NCI-H345 treated with DMSO at 0.1 percent for 48 hours (cell line): ENCODE data around the gene SPRY2.

ENCODE experiments used
- DNase-seq: peaks from one replicate; lab custom pipeline; 2025; ENCODE audit not compliant: unreplicated experiment; lab: John Stamatoyannopoulos, UW

Gene SPRY2

DNA sequence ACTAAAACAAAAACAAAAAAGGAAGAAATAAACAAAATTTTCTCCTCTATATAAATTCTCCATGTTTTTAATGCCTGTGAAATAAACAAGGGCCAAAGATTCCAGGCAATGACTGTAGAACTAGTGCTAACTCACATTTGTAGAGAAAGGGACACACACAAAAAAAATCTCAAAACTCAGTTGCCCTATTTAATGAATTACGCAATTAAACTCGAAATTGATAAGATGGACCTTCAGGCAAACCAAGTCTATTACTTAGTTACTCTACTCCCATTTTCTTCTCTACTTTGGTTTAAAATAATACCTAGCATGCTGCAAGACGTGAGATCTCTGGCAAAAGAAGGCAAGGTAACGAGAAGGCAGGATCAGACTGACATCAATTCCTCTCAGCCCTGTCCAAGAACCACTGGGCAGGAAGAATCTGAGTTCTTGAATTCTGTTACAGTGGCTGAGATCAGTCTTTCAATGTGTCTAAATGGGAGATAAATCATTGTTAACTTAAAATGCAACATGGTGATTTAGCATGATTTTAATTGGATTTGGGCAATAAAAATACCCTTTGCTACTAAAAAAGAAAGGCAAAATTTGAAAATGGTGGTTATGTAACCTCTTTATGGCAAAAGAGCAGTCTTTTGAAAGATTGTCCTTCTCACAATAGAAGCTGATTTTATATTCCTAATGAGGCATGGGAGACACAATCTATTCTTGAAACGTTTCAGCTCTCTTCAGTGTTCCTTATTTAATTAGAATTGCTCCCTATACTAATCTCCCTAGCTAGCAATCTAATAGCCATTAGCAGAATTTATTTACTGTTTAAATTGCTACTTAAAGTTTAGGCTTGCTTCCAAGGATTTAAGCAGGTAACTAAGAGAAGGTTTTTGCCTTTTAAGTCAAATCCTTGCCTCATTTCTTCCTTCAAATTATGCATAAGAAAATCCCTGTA lies 25.9 kb downstream of the SPRY2 start:
- DNase-seq: no peak

DNA sequence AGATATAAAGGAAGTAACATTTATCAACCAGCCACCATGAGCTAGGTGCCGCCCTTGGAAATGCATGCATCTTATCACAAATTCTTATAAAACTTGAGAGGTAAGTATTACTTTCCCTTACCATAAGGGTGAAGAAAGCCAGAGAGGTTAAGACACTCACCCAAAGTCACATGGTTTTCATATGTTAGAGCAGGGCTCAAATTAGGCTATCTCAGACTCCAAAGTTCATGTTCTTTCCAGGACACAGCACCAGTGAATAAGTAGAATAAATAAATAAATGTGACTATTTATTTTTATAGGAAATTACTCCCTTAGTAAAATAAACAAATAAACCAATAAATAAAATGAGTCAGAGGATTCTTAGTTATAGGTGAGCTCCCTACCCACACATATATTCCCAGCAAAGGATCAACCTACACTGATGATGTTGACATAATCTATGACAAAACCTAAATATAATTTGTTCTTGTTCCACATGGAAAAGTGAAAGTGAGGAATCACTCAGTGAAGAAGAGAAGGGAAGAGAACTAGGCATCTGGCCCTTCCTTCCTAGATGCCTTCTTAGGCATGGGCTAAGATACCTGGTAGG lies 27.2 kb downstream of the SPRY2 start:
- no peak for DNase-seq

DNA sequence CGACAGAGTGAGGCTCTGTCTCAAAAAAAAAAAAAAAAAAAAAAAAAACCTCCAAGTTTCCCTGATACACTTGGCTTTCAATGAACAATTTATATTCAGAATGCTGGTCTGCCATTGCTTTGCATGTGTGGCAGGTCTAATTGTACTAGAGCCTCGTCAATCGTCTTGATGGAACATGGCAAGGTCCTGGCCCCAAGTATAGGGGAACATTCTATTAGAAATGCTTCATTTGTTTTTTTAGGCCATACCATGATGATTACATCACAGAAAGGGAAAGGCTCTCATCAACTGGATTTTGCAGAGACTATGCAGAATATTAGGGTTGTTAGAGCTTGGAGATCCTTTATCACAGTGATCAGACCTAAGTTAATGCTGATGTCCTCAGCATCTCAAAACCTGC lies 28.0 kb downstream of the SPRY2 start:
- DNase-seq: no peak

DNA sequence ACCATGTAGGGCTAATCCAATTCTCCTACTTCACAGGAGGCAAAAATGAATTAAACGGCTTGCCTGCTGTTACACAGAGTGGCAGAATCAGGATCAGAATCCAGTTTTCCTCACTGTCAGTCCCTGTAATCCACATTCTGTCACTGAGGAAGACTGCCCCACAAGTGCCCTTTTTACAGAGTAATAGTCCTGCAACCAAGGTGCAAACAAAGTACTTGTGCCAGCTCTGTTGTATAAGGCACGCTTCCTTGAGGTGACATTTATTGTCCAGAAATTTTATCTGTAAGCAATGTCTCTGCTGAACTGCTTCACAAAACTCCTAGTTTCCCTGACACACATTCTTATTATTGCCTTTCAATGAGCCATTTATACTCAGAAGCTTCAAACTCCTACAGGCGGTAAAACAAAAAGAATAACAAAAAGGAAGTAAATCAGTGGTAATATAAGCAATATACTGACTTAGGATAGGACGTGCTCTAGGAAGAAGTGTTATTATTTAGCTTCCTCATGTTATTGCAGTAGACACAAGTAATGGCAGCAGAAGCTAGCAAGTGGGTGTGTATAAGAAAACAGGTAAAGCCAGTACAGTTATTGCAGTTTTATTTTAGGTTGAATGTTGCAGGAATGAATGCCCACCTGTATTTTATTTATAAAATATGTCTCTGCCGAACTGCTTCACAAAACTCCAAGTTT lies 28.8 kb downstream of the SPRY2 start:
- DNase-seq: no peak

DNA sequence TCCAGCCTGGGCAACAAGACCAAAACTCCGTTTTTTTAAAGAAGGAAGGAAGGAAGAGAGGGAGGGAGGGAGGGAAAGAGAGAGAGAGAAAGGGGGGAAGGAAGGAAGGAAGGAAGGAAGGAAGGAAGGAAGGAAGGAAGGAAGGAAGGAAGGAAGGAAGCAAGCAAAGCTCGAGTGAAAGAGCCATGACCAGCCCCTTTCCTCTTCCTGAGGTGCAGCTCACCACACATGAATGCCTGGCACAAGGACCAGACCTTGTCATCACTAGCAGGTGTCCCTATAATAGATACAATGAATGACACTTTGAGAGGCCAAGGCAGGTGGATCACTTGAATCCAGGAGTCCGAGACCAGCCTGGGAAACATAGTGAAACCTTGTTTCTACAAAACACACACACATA lies 31.0 kb downstream of the SPRY2 start:
- no peak for DNase-seq

DNA sequence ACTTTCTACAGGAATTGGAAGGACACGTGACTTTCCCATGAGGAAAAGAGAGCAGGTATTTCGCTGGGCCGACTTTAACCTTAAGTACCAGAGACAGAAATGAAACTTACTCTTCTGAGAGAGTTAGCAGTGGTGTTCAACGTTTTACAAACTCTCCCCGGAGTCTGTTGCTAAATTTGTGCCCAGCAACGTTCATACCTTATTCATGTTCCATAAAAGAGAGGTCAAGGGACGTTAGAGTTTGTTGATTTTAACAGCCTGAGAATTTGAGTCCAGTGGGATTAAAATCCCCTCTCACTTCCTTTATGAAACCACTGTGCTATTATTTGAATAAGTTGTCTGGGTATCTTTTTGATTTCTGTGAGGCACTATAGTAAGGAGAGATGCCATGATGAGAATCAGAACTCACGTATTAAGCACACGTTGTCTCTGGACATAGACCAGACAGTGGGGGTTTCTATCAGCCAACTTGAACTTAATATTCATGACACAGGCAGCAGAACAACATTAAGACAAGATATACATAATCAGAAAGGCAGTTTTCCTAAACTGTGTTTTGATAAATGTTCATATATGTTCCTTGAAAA lies 33.4 kb downstream of the SPRY2 start:
- no peak for DNase-seq

DNA sequence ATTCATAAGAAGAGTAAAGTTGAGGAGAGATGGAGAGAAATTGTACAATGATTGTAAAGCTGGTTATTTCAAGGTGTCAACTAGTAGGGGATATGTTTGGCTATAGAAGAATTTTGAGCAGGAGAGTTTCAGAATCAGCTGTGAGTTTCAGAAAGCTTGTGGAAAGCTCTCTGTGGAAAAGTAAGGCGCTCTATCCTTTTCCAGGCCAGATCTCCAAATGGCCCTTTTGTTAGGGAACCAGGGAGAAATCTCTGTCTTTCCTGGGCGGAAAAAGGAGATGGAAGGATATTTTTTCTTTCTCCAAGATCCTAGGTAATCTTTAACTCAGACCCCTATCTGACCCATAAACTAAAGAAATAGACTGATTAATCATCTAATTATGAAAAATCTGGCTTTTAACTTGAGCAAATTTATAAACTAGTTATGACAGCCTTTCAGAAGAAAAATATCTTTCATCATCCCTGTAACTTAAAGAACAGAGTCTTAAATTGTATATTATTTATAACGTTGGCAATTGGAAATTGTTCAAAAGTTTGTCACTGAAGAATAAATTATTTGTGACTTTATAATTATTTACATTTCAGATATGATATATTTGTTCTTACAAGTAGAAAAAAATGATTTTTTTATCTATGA lies 34.5 kb downstream of the SPRY2 start:
- DNase-seq: no peak

DNA sequence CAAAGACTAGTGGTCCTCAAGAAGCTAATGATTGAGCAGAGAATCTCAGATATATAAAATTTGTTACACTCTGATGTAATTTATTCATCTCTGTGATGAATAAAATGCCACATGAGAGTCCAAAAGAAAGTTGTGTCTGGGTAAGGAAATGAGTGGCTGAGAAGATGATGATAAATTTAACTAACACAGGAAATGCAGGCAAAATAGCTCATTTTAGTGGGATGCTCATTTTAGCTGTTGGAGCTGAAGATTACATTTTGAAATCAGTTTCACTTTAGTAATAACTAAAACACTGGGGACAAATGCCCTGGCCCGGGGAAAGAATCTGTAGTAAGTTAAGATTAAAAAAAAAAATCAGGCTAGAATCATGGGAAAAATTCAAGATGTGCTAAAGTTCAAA lies 35.2 kb downstream of the SPRY2 start:
- no peak for DNase-seq

DNA sequence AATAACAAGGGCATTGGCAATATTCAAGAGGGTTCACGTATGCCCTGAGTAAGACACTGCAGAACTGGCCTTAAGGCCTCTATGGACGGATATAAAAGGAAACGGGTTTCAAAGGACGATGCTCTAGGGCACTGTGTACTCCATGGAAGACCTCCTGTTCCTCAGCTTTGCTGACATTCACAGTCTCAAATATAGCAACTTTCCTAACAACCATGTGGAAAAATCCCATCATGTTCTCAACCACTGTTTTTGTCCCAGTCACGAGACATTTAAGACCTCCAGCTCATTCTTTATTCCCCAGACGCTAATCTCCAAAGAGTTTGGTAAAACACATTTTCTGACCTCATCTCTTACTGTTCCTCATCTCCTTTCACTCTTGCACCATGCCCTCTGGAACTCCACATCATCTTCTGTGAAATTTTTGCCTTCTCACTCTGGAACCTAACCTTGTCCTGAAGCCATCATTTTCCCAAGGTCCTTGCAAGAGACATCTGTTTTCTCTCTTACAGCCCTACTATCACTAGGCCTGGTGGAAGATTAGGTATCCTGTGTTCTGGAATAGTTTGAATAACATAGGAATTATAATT lies 37.6 kb downstream of the SPRY2 start:
- no peak for DNase-seq

DNA sequence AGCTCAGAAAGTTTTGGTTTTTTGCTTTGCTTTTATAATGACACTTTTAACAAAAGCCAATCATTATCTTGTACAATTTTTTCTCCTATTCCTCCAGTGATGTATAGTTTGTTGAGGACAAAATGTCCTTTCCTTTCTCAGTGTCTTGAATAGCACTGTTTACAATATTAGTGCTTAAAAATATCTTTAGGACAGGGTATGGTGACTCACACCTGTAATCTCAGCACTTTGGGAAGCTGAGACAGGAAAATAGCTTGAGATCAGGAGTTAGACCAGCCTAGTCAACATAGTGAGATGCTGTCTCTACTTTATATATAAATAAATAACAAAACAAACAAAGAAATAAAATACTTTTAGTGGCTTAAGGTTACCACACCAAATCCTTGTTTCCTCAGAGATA lies 41.9 kb downstream of the SPRY2 start:
- no peak for DNase-seq

DNA sequence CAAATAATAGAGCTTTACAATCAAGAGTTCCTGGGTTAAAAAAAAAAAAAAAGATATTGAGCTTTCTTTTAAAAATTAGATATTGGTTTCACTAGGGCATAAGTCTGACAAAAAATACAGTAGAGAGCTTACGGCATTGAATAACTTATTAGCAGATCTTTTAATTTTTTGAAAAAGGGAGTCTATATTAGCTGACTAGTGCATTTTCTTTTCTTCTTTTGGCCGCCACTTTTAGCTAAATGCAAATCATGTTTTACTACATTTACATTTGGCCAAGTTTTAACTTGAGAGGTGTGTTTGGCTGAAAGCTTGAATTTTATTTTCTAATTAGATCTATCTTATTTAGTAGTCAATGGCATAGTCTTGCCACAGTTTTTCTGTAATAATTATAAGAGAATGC lies 43.4 kb downstream of the SPRY2 start:
- no peak for DNase-seq

DNA sequence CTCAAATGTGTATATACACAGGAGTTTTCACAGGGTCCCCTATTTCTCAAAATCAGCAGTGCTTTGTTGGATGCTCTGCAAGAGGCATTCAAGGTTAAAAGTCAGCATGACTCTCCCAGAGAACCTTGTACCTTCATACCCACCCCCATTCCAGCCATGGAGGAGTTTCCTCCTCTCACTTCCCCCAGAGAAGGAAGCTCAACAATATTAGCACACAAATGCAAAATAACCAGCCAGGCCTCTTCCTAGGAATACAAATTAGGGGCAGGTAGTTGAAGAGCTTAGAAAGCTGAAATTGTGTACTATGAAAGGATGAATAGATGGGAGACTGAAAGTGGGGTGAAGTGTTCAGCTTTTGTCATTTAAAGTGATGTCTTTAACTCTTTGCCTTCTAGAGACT lies 43.8 kb downstream of the SPRY2 start:
- DNase-seq: no peak

DNA sequence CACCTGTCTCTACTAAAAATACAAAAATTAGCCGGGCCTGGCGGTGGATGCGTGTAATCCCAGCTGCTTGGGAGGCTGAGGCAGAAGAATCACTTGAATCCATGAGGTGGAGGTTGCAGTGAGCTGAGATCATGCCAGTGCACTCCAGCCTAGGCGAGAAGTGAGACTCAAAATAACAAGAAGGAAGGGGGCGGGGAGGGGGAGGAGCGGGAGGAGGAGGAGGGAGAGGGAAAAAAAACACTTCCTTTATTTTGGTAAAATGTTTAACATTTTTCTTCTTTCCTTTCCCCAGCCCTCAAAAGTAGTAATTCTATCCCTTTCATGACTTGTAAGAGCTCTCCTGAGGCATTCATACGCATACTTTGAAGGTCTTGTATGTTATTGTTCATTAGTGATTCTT lies 44.3 kb downstream of the SPRY2 start:
- no peak for DNase-seq

DNA sequence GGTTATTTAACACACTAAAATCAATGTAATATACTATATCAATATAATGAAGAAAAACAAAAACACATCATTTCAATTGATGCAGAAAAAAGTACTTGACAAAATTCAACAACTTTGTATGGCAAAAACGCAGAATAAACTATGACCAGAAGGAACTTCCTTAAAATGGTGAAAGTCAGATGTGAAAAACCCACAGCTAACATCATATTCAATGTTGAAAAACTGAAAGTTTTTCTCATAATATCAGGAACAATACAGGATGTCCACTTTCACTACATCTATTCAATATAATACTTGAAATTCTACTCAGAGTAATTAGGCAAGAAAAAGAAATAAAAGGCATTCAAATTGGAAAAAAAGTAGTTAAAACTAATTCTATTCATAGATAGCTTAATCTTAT lies 50.3 kb downstream of the SPRY2 start:
- no peak for DNase-seq
